Small intestine (tissue), 7 donors: ENCODE results near the gene NPTX1. TPM values are rescaled to one million over a fixed set of nuclear protein-coding genes. Genes with fewer than 3 reads are reported as not detected.

Experiments
- DNase-seq, 2 donors: peaks; one replicate each; pipeline versions ENCODE4 v3.0.0 to v3.0.0-alpha.2; 2013
- FAIRE-seq: peaks from 2 replicates; lab custom pipeline; 2012; peaks lifted over from hg19 to GRCh38; lab: Jason Lieb, UNC
- H3K27ac ChIP-seq, 3 donors: one replicate each; pipeline ENCODE4 v1.5.1; 2013; ENCODE audit warnings: low read length in 2 of 3, mild to moderate bottlenecking in 2 of 3, control low read depth in 1 of 3, inconsistent platforms in 1 of 3, low read depth in 1 of 3, moderate library complexity in 1 of 3
- H3K27me3 ChIP-seq, 3 donors: one replicate each; pipeline ENCODE4 v1.6.1; 2013; ENCODE audit warnings: low read length in 3 of 3, inconsistent platforms in 1 of 3; ENCODE audit not compliant: control insufficient read depth in 3 of 3, insufficient read depth in 3 of 3
- H3K36me3 ChIP-seq, 3 donors: one replicate each; pipeline ENCODE4 v1.6.1; 2013; ENCODE audit warnings: low read length in 3 of 3, inconsistent platforms in 1 of 3, low read depth in 1 of 3, mild to moderate bottlenecking in 1 of 3, moderate library complexity in 1 of 3; ENCODE audit not compliant: control insufficient read depth in 3 of 3, insufficient read depth in 2 of 3
- H3K4me1 ChIP-seq, 3 donors: one replicate each; pipeline ENCODE4 v1.6.1; 2013; ENCODE audit warnings: low read length in 2 of 3, inconsistent platforms in 1 of 3, low read depth in 1 of 3, mild to moderate bottlenecking in 1 of 3, moderate library complexity in 1 of 3; ENCODE audit not compliant: control insufficient read depth in 3 of 3, insufficient read depth in 2 of 3
- H3K4me3 ChIP-seq, 3 donors: one replicate each; pipeline ENCODE4 v1.5.1; 2013; ENCODE audit warnings: low read length in 3 of 3, control low read depth in 1 of 3, inconsistent platforms in 1 of 3, low read depth in 1 of 3, mild to moderate bottlenecking in 1 of 3, moderate library complexity in 1 of 3
- H3K9me3 ChIP-seq, 2 donors: one replicate each; pipeline ENCODE4 v1.6.1; 2013; ENCODE audit warnings: low read depth in 1 of 2, low read length in 1 of 2; ENCODE audit not compliant: control insufficient read depth in 2 of 2, insufficient read depth in 1 of 2
- WGBS, 3 donors: extraction: QIAGEN DNeasy Blood & Tissue Kit; methylation state at CpG; one replicate each; pipeline ENCODE4 v1.1.7; 2013; 5-methylcytosine and 5-hydroxymethylcytosine counted together
- polyA plus RNA-seq, 4 donors: library from polyadenylated mRNA; stranded (reverse) in 3 of 4; unstranded in 1 of 4; fragments of 200-250 nt in 3 of 4; fragments of 120-200 nt in 1 of 4; gene quantifications; one replicate each; pipeline versions ENCODE4 v1.2.1 to v1.2.3, GENCODE V29; 2013
- donor health status: healthy with polysubstance abuse.
- donor health status: control.
- donor health status: control.
- donor health status: Bipolar disorder and iron deficiency.
- donor health status: healthy.

The NPTX1 gene
- polyA plus RNA-seq, 4 donors: 0.15 to 0.39 TPM; not detected in 2

DNA sequence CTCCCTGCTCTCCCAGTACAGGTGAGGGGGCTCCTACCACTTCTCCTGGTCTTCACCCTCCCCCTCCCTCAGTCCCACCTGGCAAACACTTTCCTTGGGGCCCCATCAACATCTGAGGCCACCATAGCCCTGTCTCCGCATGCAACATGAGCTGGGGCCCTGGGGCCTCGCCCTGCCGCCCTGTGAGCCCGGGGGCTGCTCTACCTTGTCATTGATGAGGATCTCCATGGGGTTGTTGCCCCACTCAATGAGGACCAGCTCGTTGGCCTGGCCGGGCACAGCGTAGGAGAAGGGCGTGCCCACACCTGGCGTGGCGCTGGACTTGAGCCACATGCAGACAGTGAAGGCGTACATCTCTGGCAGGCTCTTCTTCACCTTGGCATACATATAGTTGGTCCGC lies 3.4 kb downstream of the NPTX1 start:
- H3K9me3 ChIP-seq: no peaks in the 10 kb centered on the region
- 58 to 84% (median 69%) methylated on average over 12 of the region's 12 CpGs for WGBS, 3 donors
- no peak overlapping the region for H3K27ac ChIP-seq
- H3K27me3 ChIP-seq: peaks cover 13 to 89% (median 45%) of the 10 kb centered on the region in 3 donors
- H3K4me3 ChIP-seq: no peak overlapping the region
- DNase-seq (no peak), FAIRE-seq (no peak)
- peaks cover 0 to 7% (median 4%) of the 10 kb centered on the region in 3 donors for H3K4me1 ChIP-seq
- H3K36me3 ChIP-seq: no peaks in the 10 kb centered on the region

DNA sequence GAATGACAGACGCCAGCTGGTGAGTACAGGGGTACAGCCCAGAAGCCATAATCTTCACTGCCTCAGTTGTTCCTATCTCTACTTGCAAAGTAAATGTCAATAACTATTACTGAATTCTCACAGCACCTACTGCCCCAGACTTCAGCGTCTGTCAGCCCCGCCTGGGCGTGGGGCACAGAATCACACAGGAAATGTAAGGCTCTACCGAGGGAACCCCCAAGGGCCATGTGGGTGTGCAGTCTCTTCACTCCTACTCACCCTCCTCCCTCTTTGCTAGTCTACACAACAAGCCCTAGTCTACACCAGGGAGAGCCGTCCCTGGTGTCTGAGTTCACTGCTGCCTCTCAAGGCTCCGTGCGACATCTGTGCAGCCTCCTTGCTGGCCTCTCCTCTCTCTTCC lies 4.5 kb downstream of the NPTX1 start:
- no peaks in the 10 kb centered on the region for H3K36me3 ChIP-seq
- DNase-seq (no peak), FAIRE-seq (no peak)
- peaks cover 8 to 86% (median 42%) of the 10 kb centered on the region in 3 donors for H3K27me3 ChIP-seq
- no peak overlapping the region for H3K4me3 ChIP-seq
- WGBS, 3 donors: 68 to 72% (median 70%) methylated on average over 8 of the region's 8 CpGs
- H3K4me1 ChIP-seq: peaks cover 0 to 5% (median 0%) of the 10 kb centered on the region in 3 donors
- no peaks in the 10 kb centered on the region for H3K9me3 ChIP-seq
- H3K27ac ChIP-seq: no peak overlapping the region

DNA sequence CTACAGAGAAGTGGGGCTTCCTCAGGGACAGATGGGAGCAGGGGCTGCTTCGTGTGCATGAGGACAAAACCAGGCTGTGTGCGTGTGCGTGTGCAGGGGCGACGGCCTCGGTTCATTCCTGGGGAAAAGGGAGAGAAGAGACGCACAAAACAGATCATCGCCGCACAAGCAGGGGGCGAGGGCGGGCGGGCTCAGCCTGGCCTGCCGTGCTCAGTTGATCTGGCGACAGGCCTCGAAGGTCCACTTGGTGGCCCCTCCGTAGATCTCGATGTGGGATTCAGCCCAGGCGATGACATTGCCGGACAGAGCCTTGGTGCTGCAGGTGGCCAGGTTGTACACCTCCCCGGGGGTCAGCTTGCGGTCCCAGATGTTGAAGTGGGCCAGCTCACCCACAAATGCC lies 5.8 kb downstream of the NPTX1 start:
- no peak for FAIRE-seq
- Histone ChIP-seq H3K27ac (no peak overlapping the region), H3K4me1 (peaks cover 0 to 1% (median 0%) of the 10 kb centered on the region in 3 donors), H3K4me3 (no peak overlapping the region), H3K9me3 (no peaks in the 10 kb centered on the region), H3K27me3 (peaks cover 5 to 94% (median 47%) of the 10 kb centered on the region in 3 donors), H3K36me3 (no peaks in the 10 kb centered on the region)
- DNase-seq: no peak
- 77 to 84% (median 83%) methylated on average over 21 of the region's 21 CpGs for WGBS, 3 donors

DNA sequence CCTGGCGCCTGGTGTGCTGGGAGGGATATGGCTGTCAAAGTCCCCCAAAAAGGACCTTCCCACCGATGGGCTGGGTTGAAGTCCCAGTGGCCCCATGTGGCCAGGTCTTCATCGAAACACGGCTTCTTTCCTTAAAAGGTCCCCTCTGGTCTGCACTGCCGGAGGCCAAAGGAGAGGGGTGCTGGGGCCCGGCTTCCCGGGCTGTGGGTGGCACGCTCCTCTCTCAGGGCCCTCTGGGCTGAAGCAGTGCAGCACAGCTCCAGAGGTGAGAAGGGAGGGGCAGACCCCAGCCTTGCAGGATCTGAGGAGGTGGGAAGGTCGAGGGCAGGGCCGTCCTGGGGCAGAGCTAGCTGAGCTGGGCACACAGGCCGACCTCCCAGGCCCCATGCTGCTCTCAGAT lies 6.7 kb downstream of the NPTX1 start:
- Histone ChIP-seq H3K4me3 (no peak overlapping the region), H3K36me3 (no peaks in the 10 kb centered on the region), H3K27ac (no peak overlapping the region), H3K27me3 (peaks cover 5 to 94% (median 40%) of the 10 kb centered on the region in 3 donors), H3K4me1 (no peaks in the 10 kb centered on the region), H3K9me3 (no peaks in the 10 kb centered on the region)
- FAIRE-seq: no peak
- DNase-seq: no peak
- WGBS, 3 donors: 69 to 78% (median 73%) methylated on average over 9 to 11 of the region's 11 CpGs

DNA sequence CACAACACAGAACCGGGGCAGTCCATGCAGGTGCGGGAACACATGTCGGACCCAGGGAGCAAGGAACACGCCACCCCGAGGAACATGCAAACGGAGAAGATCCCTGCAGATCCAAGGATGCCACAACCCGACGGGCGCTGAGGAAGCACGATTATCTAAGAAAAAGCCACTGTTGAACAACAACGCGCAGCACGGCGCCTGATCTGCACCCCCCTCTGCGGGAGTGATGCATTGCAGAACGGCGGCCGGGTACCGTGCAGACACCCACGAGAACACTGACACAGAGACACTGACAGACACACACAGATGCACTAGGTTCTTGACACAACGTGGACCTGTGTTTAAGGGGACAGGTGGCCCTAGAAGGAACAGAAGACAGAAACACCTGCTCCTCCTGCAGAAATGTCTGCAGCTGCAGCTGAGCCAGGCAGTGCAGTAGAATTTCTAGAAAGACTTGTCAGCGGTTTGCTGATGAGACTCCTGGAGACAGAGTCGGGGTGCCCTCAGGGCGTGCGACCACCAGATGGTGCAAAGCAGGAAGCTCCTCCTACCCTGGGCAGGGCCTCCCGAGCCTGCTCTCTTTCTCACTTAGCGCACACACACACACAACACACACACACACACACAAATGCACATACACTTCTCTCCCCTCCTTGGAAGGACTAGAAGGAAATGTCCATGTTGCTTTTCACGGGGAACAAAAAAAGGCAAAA lies 7.5 kb downstream of the NPTX1 start:
- DNase-seq (no peak), FAIRE-seq (no peak)
- H3K36me3 ChIP-seq: no peaks in the 10 kb centered on the region
- no peak overlapping the region for H3K4me3 ChIP-seq
- H3K9me3 ChIP-seq: no peaks in the 10 kb centered on the region
- H3K4me1 ChIP-seq: no peaks in the 10 kb centered on the region
- peaks cover 5 to 91% (median 37%) of the 10 kb centered on the region in 3 donors for H3K27me3 ChIP-seq
- 69 to 75% (median 71%) methylated on average over 28 of the region's 28 CpGs for WGBS, 3 donors
- H3K27ac ChIP-seq: no peak overlapping the region

DNA sequence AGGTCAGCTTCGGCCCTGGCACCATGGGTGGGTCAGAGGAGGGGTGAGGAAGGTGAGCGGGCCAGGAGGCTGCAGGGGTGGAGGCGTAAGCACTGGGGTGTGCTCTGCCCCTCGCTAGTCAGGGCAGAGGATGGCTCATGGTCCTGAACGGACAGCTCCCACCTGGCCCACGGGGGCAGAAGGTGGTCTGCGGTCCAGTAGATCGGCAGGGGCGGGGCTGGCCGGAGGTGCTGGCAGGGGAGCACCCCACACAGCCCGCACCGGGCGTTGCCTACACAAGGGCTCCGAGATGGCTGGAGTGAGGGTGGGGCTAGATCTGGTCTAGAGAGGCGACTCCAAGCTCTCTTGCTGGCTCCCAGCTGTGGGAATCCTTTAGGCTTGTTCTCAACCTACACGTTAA lies 8.2 kb downstream of the NPTX1 start:
- H3K4me1 ChIP-seq: no peaks in the 10 kb centered on the region
- no peak overlapping the region for H3K27ac ChIP-seq
- H3K4me3 ChIP-seq: no peak overlapping the region
- H3K27me3 ChIP-seq: peaks cover 2 to 84% (median 30%) of the 10 kb centered on the region in 3 donors
- no peak for DNase-seq
- H3K36me3 ChIP-seq: no peaks in the 10 kb centered on the region
- H3K9me3 ChIP-seq: no peaks in the 10 kb centered on the region
- FAIRE-seq: no peak
- 9 to 18% (median 15%) methylated on average over 16 of the region's 16 CpGs for WGBS, 3 donors

DNA sequence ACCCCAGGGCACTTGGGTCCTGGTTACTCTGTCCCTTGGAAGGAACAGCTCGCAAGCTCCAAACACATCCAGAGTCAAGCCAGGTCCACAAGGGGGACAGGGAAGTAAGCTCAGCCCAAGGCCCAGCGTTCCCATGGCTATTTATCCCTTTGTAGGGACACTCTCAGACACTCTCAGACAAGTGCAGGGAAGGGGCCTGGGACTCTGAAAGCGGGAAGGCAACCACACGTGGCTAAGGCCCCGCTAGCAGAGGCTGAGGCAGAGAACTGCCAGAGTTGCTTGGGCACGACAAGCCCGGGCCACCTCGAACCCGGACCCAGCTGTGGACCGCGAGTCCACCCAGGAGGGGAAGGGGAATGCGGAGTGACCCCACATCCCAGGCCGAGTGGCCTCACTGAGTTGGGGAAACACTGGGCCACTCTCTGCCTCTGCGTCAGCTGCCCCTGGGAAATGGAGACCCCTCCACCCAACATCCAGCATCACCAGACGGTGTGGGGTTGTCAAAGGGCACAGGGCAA lies 10.2 kb downstream of the NPTX1 start:
- peaks cover 0 to 77% (median 24%) of the 10 kb centered on the region in 3 donors for H3K27me3 ChIP-seq
- WGBS, 3 donors: 78 to 79% (median 79%) methylated on average over 10 to 15 of the region's 15 CpGs
- no peaks in the 10 kb centered on the region for H3K4me1 ChIP-seq
- H3K4me3 ChIP-seq: no peak overlapping the region
- DNase-seq (no peak), FAIRE-seq (no peak)
- no peaks in the 10 kb centered on the region for H3K9me3 ChIP-seq
- no peaks in the 10 kb centered on the region for H3K36me3 ChIP-seq
- H3K27ac ChIP-seq: no peak overlapping the region

DNA sequence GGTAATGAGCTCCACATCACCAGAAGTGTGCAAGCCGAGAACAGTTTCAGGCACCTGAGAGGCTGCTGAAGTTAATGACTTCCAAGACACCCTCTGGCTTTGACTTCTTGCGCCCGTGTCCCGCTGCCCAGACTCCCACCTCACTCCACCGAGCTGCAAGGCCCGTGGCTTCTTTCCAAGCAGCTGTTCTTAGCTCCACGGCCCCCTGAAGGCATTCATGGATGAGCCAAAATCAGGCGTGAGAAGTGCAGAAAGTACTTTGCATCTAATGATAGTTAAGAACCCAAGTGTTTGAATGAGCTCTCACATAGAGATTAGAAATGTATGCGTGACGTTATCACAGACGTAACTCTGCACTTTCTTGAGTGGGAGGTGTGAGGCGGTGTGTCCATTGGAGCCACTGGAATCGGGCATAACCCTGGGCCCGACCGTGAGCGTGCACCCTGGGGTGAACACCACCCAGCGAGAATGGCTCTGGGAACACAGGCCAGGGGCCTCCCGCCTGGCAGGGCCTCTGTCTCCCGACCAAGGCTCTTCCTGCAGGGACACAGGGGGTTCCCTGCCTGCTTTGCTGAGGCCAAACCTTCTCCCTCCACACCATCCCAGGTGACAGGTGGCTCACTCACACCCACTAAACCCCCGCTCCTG lies 11.0 kb downstream of the NPTX1 start:
- H3K4me3 ChIP-seq: no peak overlapping the region
- DNase-seq (no peak), FAIRE-seq (no peak)
- H3K36me3 ChIP-seq: no peaks in the 10 kb centered on the region
- no peaks in the 10 kb centered on the region for H3K9me3 ChIP-seq
- 70 to 74% (median 72%) methylated on average over 20 of the region's 20 CpGs for WGBS, 3 donors
- H3K4me1 ChIP-seq: no peaks in the 10 kb centered on the region
- H3K27me3 ChIP-seq: peaks cover 0 to 72% (median 24%) of the 10 kb centered on the region in 3 donors
- H3K27ac ChIP-seq: no peak overlapping the region
